ENCODE results near the gene DLG2. TPM values are rescaled to one million over a fixed set of nuclear protein-coding genes. Genes with fewer than 3 reads are reported as not detected.

DLG2 gene
- total and polyA plus RNA-seq, 2 of the 8 experiments (the other 6 are each of a cell fraction or from before 2014, with no cell fraction given) = 1.7 to 14.3 TPM

DNA sequence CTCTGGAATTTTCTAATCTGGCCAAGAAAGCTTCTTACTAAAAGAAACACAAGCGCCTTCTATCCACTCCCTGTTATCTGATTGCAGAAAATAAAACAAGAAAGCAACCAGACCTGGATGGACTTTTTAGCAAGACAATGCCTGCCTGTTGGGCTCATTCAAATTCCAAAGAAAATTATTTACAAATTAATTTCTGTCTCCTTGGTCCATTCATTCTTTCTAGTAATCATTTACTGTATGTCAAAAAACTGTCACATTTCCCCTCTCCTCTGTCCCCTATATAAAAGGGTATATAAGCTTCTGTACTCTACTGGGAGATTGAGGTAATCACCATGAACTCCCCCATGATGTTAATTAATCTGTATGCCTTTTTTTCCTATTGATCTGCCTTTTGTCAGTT, 279.9 kb downstream of the DLG2 start:
- H2BK12ac ChIP-seq (ENCODE audit: low read depth, low read length) = no peak overlapping the region
- CTCF ChIA-PET (ENCODE audit: partially characterized antibody) = interaction anchor here (0.6 kb wide), 1 partner anchor 10 kb away, joined by 3 read pairs; no protein-coding TSS in a partner anchor
- no peaks in the 10 kb centered on the region for H4K20me1 ChIP-seq (replicated peaks in 1 of 2; ENCODE audit: control insufficient read depth in 1 of 2, insufficient read depth in 2 of 2, low read length in 2 of 2)
- no peak for DNase-seq (ENCODE audit: low read depth in 1 of 2, low spot score in 2 of 2)
- POLR2A ChIA-PET (ENCODE audit: partially characterized antibody) = no interaction called here
- no peak for FAIRE-seq
- H3K4me3 ChIP-seq (ENCODE audit: extremely low read depth in 1 of 4, insufficient read depth in 2 of 4, low read depth in 3 of 4, low read length in 4 of 4) = no peak overlapping the region
- no peak overlapping the region for H3K27ac ChIP-seq (ENCODE audit: low read depth, low read length)
- WGBS, 2 experiments (ENCODE audit: extremely low coverage in 1 of 2, insufficient coverage in 1 of 2, insufficient read length in 1 of 2, insufficient replicate concordance in 2 of 2, low coverage in 1 of 2, low lambda C conversion rate in 2 of 2, missing lambda C conversion rate in 1 of 2) = 10% methylated on average over 1 of the region's 1 CpG; no CpG with 5 or more reads in 1 of the 2 experiments
- H3K4ac ChIP-seq (replicated peaks; ENCODE audit: insufficient read length, low read depth, low read length) = no peak overlapping the region
- no peak overlapping the region; a peak in 2 of 4 replicates for H3K4me2 ChIP-seq (ENCODE audit: insufficient read depth in 1 of 2, low read depth in 2 of 2, low read length in 2 of 2)
- H3K18ac ChIP-seq (ENCODE audit: extremely low read depth, low read length) = no peak overlapping the region
- H3K14ac ChIP-seq (ENCODE audit: insufficient read length) = no peak overlapping the region
- H3K56ac ChIP-seq (replicated peaks; ENCODE audit: insufficient read length, low read depth, low read length) = no peak overlapping the region
- H2BK20ac ChIP-seq (ENCODE audit: low read length) = no peak overlapping the region
- no peaks in the 10 kb centered on the region for H3K36me3 ChIP-seq (ENCODE audit: control insufficient read depth in 2 of 4, insufficient read depth in 4 of 4, low read length in 3 of 4)
- H3K9me3 ChIP-seq (ENCODE audit: insufficient read depth in 2 of 2, low read depth in 1 of 2, low read length in 1 of 2) = no peaks in the 10 kb centered on the region
- no peak overlapping the region for H2AFZ ChIP-seq (ENCODE audit: low read length)
- no peak overlapping the region for H3K23ac ChIP-seq (ENCODE audit: insufficient read length)
- no peak overlapping the region for H2AK5ac ChIP-seq (ENCODE audit: low read depth, low read length)
- no peaks in the 10 kb centered on the region for H3K79me2 ChIP-seq (ENCODE audit: control insufficient read depth in 1 of 2, insufficient read depth in 2 of 2, low read length in 2 of 2)
- H3K9ac ChIP-seq (replicated peaks in 1 of 4; ENCODE audit: extremely low read depth in 1 of 4, low read depth in 3 of 4, low read length in 3 of 4) = peak overlapping the region in 1 of 4 experiments; percentile 34; a peak in 1 of 7 replicates
- no peaks in the 10 kb centered on the region; the same call in 1 of the 2 replicates for H3K23me2 ChIP-seq (ENCODE audit: low read depth, low read length)
- H2BK5ac ChIP-seq (ENCODE audit: low read depth, low read length) = 0 out of 2 replicates have a peak overlapping the region, but pooled peaks have one; percentile 92
- no peak overlapping the region for H2BK120ac ChIP-seq (replicated peaks; ENCODE audit: low read depth, low read length)
- no peak overlapping the region for H4K91ac ChIP-seq (replicated peaks; ENCODE audit: insufficient read length, low read length)
- TF ChIP-seq JUND (IDR thresholded peaks at IDR 0.05; ENCODE audit: low read length) (no peak), CHD2 (IDR thresholded peaks at IDR 0.05; ENCODE audit: low read length) (no peak), CEBPB (IDR thresholded peaks at IDR 0.05; ENCODE audit: low read depth, low read length) (no peak), NRF1 (IDR thresholded peaks at IDR 0.05; ENCODE audit: low read depth, low read length) (no peak), SP1 (IDR thresholded peaks at IDR 0.05; ENCODE audit: low read depth, low read length) (no peak)
- no peak overlapping the region for H4K8ac ChIP-seq (ENCODE audit: extremely low read depth, insufficient read depth, low read length)
- H2BK15ac ChIP-seq (ENCODE audit: low read length) = no peak overlapping the region
- H3K79me1 ChIP-seq (ENCODE audit: low read depth, low read length) = no peaks in the 10 kb centered on the region
- no peaks in the 10 kb centered on the region for H3K27me3 ChIP-seq (replicated peaks in 1 of 4; ENCODE audit: control insufficient read depth in 3 of 4, extremely low read depth in 1 of 4, insufficient read depth in 3 of 4, low read length in 3 of 4)
- peaks cover 0 to 16% (median 4%) of the 10 kb centered on the region in 4 experiments; a peak in 4 of 7 replicates for H3K4me1 ChIP-seq (replicated peaks in 1 of 4; ENCODE audit: control insufficient read depth in 3 of 4, insufficient read depth in 4 of 4, low read length in 3 of 4)
- no peak overlapping the region for H4K5ac ChIP-seq (ENCODE audit: insufficient read length, low read depth, low read length)
